GM18519 (cell line): ENCODE data around the gene VPS25.
"Not testable (repeated sequence)": the region's sequence is repeated elsewhere in the genome, so short reads cannot be mapped to it uniquely, and the experiment has no call there.

Experiments used
- ATAC-seq: cut with Tn5 transposase; IDR thresholded peaks from one replicate; pipeline ENCODE4 v1.9.1; 2021; ENCODE audit warnings: mild to moderate bottlenecking, moderate library complexity; ENCODE audit not compliant: unreplicated experiment, low FRiP score

Gene VPS25

GRCh38 chr17:42767512-42767911 lies 5.7 kb upstream of the VPS25 start:
- ATAC-seq = no peak

GRCh38 chr17:42768006-42768405 lies 5.2 kb upstream of the VPS25 start:
- ATAC-seq = not testable (repeated sequence)

DNA sequence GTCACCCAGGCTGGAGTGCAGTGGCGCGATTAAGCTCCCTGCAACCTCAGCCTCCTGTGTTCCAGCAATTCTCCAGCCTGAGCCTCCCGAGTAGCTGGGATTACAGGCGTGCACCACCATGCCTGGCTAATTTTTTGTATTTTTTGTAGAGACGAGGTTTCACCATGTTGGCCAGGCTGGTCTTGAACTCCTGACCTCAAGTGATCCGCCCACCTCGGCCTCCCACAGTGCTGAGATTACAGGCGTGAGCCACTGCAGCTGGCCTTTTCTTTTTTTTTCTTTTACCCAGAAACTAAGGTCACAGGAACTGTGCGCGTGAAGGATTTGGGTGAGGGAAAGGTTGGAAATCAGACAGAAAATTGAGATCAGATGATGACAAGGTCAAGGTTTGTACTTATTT lies 3.3 kb upstream of the VPS25 start:
- ATAC-seq = not testable (repeated sequence)

GRCh38 chr17:42772945-42773289 lies 332 bp upstream of the VPS25 start:
- no peak for ATAC-seq

GRCh38 chr17:42774066-42774745 lies 957 bp downstream of the VPS25 start:
- no peak for ATAC-seq

DNA sequence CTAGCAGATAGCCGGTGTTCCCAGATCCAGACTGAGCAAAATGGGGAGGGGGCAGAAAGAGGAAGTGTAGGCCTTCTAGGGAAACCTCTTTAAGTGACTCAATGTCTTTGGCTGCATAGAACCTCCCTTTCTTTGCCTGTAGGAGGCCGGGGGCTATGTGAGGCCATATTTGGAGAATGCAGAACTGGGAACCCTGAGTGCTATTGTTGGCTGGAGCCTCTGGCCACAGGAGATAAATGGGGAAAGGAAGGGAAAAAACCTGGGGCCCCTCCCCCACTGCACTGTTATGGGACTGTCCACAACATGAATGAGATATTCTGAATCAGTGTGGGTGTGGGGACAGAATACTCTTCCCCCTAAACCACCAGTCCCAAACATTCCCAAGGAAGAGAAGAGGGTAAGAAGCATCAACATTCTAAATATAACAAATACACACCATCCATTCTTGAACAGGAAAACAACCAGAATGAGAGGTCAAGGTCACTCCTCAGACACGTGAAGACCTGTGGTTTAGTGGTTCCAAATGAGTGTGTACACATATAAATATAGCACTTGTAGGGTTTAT lies 2.4 kb downstream of the VPS25 start:
- ATAC-seq = no peak

DNA sequence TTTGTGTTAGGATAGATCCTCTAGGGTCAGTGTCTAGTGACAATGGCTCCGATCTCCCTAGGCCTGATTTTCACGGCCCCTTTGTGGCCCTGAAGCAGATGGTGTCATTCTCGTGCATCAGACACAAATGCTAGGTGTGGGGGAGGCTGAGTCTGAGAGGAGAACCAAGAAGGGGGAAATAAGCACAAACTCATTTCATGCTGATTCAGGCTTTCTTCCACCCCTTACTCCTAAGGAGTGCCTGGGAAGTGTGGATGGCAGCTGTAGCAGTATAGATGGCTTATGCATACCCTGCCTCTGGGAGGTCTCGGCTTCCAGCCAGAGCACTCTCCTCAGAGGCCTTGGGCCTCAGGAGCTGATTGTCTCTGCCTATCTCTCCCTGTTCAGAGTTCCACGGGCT lies 5.3 kb downstream of the VPS25 start:
- no peak for ATAC-seq

DNA sequence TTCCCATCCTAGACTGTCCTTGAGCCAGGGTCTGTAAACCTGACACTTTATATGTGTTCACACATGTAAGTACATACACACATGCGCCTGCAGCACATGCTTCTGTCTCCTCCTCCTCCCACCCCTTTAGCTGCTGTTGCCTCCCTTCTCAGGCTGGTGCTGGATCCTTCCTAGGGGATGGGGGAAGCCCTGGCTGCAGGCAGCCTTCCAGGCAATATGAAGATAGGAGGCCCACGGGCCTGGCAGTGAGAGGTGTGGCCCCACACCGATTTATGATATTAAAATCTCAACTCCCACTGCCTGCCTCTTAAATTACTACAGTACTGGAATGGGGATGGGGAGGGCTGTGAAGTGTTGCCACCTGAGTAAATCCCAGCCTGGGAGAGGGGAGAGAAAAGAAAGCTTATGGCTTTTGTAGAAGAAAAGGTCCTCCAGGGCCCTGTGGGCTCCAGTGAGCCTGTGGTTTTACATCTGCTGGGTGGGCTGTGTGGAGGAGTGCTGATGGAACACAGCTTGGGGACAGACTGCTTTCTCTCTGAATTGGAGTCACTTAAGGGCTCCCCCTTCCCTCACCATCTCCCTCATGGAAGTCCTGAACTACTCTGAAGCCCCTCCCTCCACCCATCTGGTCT lies 6.2 kb downstream of the VPS25 start:
- no peak for ATAC-seq

DNA sequence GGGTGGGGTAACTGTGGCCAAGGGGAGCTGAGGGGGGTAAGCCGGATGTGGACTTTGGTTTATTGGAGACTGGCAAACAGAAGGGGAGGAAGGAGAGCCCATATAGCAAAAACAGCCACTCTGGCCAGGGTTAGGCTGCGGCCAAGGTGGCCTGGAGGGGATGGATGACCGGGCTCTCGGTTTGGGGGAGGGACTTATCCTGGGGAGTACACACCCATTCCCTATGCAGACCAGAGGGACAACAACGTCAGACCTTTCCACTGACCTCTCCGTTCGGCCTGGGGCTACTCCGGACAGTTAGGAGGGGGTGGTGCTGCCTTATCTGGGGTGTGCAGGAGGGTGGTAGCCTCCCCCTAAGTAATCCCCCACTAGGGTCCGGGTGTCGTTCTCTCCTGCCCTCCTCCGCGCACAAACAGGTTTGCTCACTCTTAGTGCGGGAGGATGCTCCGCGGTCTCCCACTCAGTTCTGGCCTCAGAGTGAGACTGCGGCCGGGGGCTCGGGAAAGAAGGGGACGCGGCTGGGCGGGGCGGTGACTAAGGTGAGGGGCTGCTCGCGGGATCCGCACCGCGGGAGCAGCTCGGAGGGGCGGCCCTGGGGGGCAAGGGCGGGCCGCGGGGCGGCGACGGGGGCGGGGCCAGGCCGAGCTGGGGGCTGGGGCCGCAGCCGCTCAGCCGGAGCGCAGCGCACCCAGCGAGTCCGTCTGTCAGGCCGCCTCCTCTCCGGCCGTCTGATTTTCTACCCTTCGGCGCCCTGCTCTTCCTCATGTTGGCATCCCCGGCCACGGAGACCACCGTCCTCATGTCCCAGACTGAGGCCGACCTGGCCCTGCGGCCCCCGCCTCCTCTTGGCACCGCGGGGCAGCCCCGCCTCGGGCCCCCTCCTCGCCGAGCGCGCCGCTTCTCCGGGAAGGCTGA lies 6.9 kb downstream of the VPS25 start, which contains the start of gene WNK4:
Gene WNK4 (plus strand): TSS at position 675 of the 915 bp plus-strand sequence. CDS start 89 bp downstream, at position 764.
- no peak for ATAC-seq

GRCh38 chr17:42780851-42781638 lies 7.8 kb downstream of the VPS25 start:
- ATAC-seq = no peak

GRCh38 chr17:42781639-42782165 lies 8.5 kb downstream of the VPS25 start:
- no peak for ATAC-seq

DNA sequence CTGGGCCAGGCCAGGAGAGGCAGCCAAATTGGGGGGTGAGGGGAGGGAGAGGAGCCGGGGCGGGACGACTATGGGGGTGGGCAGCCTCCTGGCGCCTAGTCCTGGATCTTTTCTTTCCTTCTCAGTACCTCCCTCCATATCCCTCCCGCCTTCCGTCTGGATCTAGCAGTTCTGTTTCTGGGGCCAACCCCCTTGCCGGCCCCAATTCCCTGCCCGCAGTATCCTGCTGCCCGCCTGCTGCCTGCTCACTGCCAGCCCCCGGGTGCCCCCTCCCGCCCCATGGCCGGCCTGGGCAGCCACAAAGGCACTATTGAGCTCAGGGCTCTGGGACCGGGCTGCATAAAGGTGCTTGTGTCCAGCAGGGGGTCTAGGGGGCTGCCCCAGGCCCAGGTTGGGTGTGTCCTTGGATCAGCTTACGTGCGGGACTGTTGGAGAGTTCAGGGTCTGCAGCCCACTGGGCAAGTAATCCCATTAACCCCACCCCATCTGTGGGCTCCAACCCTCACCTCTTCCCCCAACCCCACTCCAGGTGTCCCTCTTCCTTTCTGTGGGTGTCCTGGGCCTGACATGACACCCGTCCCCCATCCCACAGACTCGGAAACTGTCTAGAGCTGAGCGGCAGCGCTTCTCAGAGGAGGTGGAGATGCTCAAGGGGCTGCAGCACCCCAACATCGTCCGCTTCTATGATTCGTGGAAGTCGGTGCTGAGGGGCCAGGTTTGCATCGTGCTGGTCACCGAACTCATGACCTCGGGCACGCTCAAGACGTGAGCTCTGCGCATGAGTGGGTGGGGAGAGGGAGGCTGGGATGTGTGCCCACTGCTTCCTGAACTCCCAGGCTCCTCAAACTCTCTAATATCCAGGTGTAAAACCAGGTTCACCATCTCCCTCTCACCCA lies 9.2 kb downstream of the VPS25 start:
- no peak for ATAC-seq

DNA sequence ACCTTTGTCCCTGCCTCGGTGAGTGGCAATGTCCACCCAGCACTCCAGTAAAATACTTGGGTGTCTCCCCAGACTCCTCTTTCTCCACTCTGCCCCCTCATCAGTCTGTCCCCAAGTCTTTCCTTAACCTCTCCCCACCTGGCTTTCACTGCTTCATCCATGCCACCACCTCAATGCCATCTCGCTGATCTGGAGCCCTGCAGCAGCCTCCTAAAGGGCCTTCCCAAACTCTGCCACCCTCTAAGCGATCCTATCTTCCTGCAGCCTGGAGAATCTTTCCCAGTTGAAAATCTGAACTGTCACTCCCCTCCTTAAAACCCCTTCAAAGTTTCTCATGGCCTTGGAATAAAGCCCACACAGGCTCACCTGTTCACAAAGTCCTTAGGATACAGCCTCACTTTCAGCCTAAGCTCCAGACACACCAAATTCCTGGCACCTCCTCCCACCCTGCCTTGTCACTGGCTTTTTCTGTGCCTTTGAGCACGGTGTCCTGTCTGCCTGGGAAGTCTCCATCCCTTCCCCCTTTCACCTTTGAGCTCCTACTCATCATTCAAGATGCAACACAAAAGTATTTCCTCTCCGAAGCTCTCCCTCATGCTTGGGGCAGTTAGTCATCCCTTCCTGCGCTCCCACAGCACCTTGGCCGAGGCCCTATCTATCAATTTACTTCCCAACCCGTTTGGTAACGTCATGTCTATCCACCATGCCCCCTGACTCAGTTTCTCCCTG lies 10.0 kb downstream of the VPS25 start:
- no peak for ATAC-seq

GRCh38 chr17:42783791-42784138 lies 10.5 kb downstream of the VPS25 start:
- no peak for ATAC-seq

GRCh38 chr17:42784409-42784808 lies 11.2 kb downstream of the VPS25 start:
- ATAC-seq = no peak

DNA sequence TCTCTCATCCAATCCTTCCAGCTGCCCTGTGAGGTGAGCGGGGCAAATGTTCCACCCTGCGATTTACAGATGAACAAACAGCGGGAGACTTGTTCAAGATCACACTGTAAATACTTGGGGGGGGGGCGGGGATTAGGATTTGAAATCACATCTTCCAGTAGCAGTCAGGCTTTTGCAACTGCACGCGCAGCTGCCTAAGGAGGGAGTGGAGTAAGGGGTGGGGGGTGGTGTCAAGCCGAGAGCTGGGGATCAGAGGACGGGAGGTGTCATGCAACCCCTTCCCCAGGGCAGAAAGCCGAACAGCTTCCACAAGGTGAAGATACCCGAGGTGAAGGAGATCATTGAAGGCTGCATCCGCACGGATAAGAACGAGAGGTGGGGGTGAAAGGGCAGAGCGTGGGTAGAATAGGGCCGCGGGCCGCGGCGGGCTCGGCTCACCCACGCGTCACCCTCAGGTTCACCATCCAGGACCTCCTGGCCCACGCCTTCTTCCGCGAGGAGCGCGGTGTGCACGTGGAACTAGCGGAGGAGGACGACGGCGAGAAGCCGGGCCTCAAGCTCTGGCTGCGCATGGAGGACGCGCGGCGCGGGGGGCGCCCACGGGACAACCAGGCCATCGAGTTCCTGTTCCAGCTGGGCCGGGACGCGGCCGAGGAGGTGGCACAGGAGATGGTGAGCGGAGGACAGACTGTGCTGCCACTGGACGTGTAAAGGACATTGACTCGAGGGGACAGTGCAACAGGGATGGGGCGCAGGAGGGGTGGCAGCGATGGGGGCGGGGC lies 11.8 kb downstream of the VPS25 start:
- ATAC-seq = no peak

DNA sequence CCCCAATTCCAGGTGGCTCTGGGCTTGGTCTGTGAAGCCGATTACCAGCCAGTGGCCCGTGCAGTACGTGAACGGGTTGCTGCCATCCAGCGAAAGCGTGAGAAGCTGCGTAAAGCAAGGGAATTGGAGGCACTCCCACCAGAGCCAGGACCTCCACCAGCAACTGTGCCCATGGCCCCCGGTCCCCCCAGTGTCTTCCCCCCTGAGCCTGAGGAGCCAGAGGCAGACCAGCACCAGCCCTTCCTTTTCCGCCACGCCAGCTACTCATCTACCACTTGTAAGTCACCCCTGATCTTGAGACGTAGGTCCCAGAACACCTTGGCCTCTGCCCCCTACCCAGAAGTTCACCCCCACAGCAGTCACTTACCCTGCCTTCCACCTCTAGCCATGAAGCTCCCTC lies 14.0 kb downstream of the VPS25 start:
- no peak for ATAC-seq

DNA sequence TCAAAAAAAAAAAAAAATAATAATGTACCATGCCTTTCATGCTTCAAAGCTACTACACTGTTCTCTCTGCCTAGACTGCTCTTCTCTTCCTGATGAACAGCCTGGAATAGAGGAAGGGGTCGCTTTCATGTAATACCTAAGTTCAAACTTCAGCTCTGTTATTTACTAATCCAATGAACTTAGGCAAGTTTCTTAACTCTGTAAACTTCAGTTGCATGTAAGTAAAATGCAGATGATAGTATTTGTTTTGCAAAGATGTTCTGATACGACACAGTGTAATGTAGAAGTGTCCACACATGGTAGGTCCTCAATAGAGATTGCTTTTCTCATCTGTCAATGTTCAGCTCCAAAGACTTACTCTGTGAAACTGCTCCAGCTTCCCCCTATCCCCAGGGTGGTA lies 18.7 kb downstream of the VPS25 start:
- ATAC-seq = no peak
